22Rv1 (cell line): ENCODE measurements around the gene WDFY3.

Experiments used
- ZFX ChIP-seq: fragments of 450-650 bp; IDR thresholded peaks from 2 replicates; pipeline ENCODE4 v1.6.1; 2017; ENCODE audit warnings: antibody characterized with exemption, borderline replicate concordance
- TF ChIP-seq, protein P1 (sequence below): fragments of 450-650 bp; IDR thresholded peaks from 2 replicates; pipeline ENCODE4 v1.5.1; 2017; ENCODE audit warnings: mild to moderate bottlenecking

- TF ChIP-seq, protein P1, sequence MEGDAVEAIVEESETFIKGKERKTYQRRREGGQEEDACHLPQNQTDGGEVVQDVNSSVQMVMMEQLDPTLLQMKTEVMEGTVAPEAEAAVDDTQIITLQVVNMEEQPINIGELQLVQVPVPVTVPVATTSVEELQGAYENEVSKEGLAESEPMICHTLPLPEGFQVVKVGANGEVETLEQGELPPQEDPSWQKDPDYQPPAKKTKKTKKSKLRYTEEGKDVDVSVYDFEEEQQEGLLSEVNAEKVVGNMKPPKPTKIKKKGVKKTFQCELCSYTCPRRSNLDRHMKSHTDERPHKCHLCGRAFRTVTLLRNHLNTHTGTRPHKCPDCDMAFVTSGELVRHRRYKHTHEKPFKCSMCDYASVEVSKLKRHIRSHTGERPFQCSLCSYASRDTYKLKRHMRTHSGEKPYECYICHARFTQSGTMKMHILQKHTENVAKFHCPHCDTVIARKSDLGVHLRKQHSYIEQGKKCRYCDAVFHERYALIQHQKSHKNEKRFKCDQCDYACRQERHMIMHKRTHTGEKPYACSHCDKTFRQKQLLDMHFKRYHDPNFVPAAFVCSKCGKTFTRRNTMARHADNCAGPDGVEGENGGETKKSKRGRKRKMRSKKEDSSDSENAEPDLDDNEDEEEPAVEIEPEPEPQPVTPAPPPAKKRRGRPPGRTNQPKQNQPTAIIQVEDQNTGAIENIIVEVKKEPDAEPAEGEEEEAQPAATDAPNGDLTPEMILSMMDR = no peak
- no peak for TF ChIP-seq ZFX
These were observed 284.8 kb downstream of the WDFY3 start for GRCh38 chr4:84681486-84682274.
